GM19351 (cell line): ENCODE measurements around the gene MAPK8IP3.

Experiments
- ATAC-seq: cut with Tn5 transposase; IDR thresholded peaks from one replicate; pipeline ENCODE4 v1.9.1; 2021; ENCODE audit warnings: mild to moderate bottlenecking, moderate library complexity; ENCODE audit not compliant: unreplicated experiment

Gene MAPK8IP3

DNA sequence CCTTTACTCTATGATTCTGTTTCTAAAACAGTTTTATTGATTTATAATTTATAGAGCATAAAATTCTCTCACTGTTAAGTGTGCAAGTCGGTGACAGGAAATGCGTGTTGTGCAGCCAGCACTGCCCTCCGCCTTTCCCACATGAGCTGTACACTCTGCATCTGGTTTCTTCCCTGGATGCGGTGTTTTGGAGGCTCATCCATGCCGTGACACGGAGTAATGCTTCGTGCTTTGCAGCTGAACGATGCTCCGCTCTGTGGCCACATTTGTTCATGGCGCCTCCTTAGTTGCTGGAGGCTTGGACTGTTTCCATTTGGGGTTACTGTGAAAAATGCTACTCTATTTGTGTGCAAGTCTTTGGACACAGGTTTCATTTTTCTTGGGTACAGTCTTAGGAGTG is 94.7 kb downstream of the MAPK8IP3 start:
- ATAC-seq: no peak

- ATAC-seq: no peak
These were observed 101.6 kb downstream of the MAPK8IP3 start for GRCh38 chr16:1807626-1808025.

DNA sequence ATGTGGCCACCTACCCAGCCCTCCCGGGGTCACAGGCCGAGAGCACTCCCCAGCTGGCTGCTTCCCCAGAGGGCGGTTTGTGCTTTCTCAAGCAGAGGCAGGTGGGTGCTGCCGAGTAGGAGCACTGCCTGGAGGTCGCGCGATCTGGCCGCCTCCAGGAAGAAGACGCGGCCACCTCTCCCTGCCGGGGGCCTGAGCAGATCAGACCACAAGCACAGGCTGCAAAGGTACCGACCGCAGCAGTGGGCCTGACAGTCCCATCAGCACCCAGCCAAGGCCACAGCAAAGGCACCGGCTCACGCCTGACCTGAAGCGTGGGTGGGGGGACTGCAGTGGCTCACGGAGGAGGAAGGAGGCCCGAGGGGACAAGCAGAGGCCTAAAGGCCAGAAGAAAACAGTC is 102.7 kb downstream of the MAPK8IP3 start:
- ATAC-seq: no peak

GRCh38 chr16:1809281-1809801 is 103.3 kb downstream of the MAPK8IP3 start:
- no peak for ATAC-seq

- ATAC-seq: no peak
These were observed 104.1 kb downstream of the MAPK8IP3 start for GRCh38 chr16:1810106-1810505.

DNA sequence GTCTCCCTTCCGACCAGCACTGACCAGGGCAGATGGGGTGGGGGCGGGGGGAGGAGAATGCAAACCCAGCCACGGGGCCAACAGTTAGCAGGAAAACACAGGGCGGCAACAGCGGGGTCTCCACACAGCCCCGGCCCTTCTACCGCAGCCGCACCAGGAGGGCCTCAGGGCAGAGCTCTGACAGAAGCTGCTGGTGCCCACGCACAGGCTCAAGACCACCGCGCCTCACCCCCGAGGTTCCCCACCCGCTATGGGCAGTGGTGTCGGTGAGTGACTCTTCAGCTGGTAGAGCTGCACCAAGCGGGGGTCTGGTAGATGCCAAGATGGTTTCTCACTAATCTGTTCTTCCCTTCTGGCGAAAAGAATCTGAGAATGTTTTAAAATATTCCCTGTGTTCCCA is 104.5 kb downstream of the MAPK8IP3 start:
- ATAC-seq: no peak

GRCh38 chr16:1812732-1813163 is 106.8 kb downstream of the MAPK8IP3 start:
- ATAC-seq: no peak

GRCh38 chr16:1815461-1815860 is 109.5 kb downstream of the MAPK8IP3 start:
- ATAC-seq: no peak

DNA sequence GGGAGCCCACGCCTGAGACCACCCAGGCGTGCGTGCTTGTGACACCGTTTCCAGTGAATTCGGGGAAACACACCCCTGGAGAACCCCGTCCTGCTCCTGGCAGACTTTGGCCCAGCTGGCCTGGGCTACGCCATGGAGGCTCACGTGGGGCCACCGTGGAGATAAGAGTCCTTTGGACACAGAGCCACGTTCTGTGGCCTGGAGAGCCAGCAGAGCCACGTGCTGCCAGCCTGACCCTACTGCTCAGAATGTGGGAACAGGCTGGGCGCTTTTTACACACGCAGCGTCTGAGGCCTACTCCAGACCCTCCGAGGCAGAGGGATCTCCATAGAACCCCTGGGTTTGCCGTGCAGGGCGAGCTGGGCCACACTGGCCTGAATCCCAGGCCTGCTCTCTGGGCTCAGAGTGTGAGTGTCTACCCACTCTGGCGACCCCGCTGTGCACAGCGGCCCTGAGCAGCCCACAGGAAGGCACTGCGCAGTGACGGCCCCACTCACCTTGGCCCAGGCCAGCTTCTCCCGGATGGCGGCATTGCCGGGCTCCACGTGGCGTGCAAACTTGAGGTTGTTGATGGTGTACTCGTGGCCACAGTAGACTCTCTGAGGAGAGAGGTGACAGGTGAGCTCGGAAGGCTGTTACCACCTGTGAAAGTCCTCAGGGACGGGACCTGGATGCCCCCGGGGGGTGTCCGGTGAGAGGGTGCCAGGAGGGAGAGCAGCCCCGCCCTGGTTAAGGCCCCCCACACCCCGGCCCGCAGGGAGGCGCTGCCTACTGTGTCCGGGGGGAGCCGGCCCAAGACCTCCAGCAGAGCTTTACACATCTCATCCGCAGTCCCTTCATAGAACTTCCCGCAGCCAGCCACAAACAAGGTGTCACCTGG is 110.6 kb downstream of the MAPK8IP3 start:
- ATAC-seq: no peak

DNA sequence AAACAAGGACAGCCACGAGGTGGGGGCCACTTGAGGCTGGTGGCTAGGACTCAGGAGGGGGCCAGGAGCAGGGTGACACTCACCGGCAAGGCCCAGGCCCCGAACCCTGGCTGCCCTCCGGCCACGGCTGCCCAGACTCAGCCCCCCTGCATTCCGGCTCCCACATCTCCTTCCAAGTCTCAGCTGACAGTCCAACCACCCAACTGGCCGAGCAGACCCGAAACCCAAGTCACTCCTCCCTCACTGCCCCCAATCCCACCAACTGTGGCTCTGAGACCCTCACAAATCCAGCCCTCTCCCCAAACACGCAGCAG is 111.2 kb downstream of the MAPK8IP3 start:
- ATAC-seq: no peak

GRCh38 chr16:1817716-1818115 is 111.7 kb downstream of the MAPK8IP3 start:
- no peak for ATAC-seq

- no peak for ATAC-seq
These were observed 112.3 kb downstream of the MAPK8IP3 start for GRCh38 chr16:1818204-1818872.

GRCh38 chr16:1818873-1819525 is 113.0 kb downstream of the MAPK8IP3 start:
- no peak for ATAC-seq

- no peak for ATAC-seq
These were observed 113.6 kb downstream of the MAPK8IP3 start for GRCh38 chr16:1819611-1820010.
